Measurements from ENCODE around the gene TMEM255B. TPM values are rescaled to one million over a fixed set of nuclear protein-coding genes. Genes with fewer than 3 reads are reported as not detected.

Gene TMEM255B
- total RNA-seq, 1 donor from 2014 or later, result 13.8 TPM

- Mint-ChIP-seq H3K9me3 (ENCODE audit: unreplicated experiment) (peaks cover 13% of the 10 kb centered on the region), H3K36me3 (ENCODE audit: unreplicated experiment) (no peaks in the 10 kb centered on the region), H3K27ac (ENCODE audit: unreplicated experiment) (no peak overlapping the region), H3K4me1 (ENCODE audit: low read depth, unreplicated experiment) (peaks cover 2% of the 10 kb centered on the region), H3K4me3 (ENCODE audit: unreplicated experiment) (no peak overlapping the region), H3K27me3 (ENCODE audit: unreplicated experiment) (peaks cover 10% of the 10 kb centered on the region)
- no peak for DNase-seq
- TF ChIP-seq, protein P1, sequence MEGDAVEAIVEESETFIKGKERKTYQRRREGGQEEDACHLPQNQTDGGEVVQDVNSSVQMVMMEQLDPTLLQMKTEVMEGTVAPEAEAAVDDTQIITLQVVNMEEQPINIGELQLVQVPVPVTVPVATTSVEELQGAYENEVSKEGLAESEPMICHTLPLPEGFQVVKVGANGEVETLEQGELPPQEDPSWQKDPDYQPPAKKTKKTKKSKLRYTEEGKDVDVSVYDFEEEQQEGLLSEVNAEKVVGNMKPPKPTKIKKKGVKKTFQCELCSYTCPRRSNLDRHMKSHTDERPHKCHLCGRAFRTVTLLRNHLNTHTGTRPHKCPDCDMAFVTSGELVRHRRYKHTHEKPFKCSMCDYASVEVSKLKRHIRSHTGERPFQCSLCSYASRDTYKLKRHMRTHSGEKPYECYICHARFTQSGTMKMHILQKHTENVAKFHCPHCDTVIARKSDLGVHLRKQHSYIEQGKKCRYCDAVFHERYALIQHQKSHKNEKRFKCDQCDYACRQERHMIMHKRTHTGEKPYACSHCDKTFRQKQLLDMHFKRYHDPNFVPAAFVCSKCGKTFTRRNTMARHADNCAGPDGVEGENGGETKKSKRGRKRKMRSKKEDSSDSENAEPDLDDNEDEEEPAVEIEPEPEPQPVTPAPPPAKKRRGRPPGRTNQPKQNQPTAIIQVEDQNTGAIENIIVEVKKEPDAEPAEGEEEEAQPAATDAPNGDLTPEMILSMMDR (IDR thresholded peaks at IDR 0.05; ENCODE audit: partially characterized antibody, unreplicated experiment), result no peak
These were observed 26.7 kb upstream of the TMEM255B start for GRCh38 chr13:113732176-113732960.

GRCh38 chr13:113732961-113733950 is 25.8 kb upstream of the TMEM255B start:
- TF ChIP-seq, protein P1 (IDR thresholded peaks at IDR 0.05; ENCODE audit: partially characterized antibody, unreplicated experiment), result no peak
- Mint-ChIP-seq H3K4me1 (ENCODE audit: low read depth, unreplicated experiment) (peaks cover 2% of the 10 kb centered on the region), H3K36me3 (ENCODE audit: unreplicated experiment) (no peaks in the 10 kb centered on the region), H3K4me3 (ENCODE audit: unreplicated experiment) (no peak overlapping the region), H3K27me3 (ENCODE audit: unreplicated experiment) (peaks cover 10% of the 10 kb centered on the region), H3K27ac (ENCODE audit: unreplicated experiment) (no peak overlapping the region), H3K9me3 (ENCODE audit: unreplicated experiment) (peaks cover 14% of the 10 kb centered on the region)
- no peak for DNase-seq

GRCh38 chr13:113734099-113734825 is 24.8 kb upstream of the TMEM255B start:
- TF ChIP-seq, protein P1 (IDR thresholded peaks at IDR 0.05; ENCODE audit: partially characterized antibody, unreplicated experiment), result no peak
- H3K36me3 Mint-ChIP-seq (ENCODE audit: unreplicated experiment), result no peaks in the 10 kb centered on the region
- no peak overlapping the region for H3K27ac Mint-ChIP-seq (ENCODE audit: unreplicated experiment)

GRCh38 chr13:113734826-113735125 is 24.2 kb upstream of the TMEM255B start:
- peaks cover 8% of the 10 kb centered on the region for H3K9me3 Mint-ChIP-seq (ENCODE audit: unreplicated experiment)
- no peak overlapping the region for H3K27ac Mint-ChIP-seq (ENCODE audit: unreplicated experiment)
- no peak overlapping the region for H3K4me3 Mint-ChIP-seq (ENCODE audit: unreplicated experiment)
- no peak for DNase-seq
- TF ChIP-seq, protein P1 (IDR thresholded peaks at IDR 0.05; ENCODE audit: partially characterized antibody, unreplicated experiment), result no peak
- H3K27me3 Mint-ChIP-seq (ENCODE audit: unreplicated experiment), result peaks cover 8% of the 10 kb centered on the region
- no peaks in the 10 kb centered on the region for H3K36me3 Mint-ChIP-seq (ENCODE audit: unreplicated experiment)
- no peaks in the 10 kb centered on the region for H3K4me1 Mint-ChIP-seq (ENCODE audit: low read depth, unreplicated experiment)

More at GRCh38 chr13:113734099-113734825, 24.8 kb upstream of the TMEM255B start:
- no peaks in the 10 kb centered on the region for H3K4me1 Mint-ChIP-seq (ENCODE audit: low read depth, unreplicated experiment)
- no peak for DNase-seq
- peaks cover 8% of the 10 kb centered on the region for H3K27me3 Mint-ChIP-seq (ENCODE audit: unreplicated experiment)
- no peak overlapping the region for H3K4me3 Mint-ChIP-seq (ENCODE audit: unreplicated experiment)
- peaks cover 9% of the 10 kb centered on the region for H3K9me3 Mint-ChIP-seq (ENCODE audit: unreplicated experiment)

All from glutamatergic neuron (in vitro differentiated cells).